Renal cortical epithelial cell (primary cell): ENCODE data around the gene PIK3R1. TPM values are rescaled to one million over a fixed set of nuclear protein-coding genes. Genes with fewer than 3 reads are reported as not detected.

Source experiments
- DNase-seq: peaks from one replicate; pipeline ENCODE4 v3.0.0-alpha.2; 2011; ENCODE audit warnings: low read depth
- total RNA-seq: library from RNA; depleted of rRNA; stranded (reverse); fragments of >200 nt; gene quantifications from 2 replicates; pipeline ENCODE4 v1.2.3, GENCODE V29; 2014

Gene PIK3R1
- total RNA-seq: 29.0 and 76.5 TPM in 2 replicates

- peak; percentile 77 for DNase-seq
Measured at GRCh38 chr5:68215208-68215897, at the start of gene PIK3R1. TSS of gene PIK3R1 (plus strand) at chr5:68215756. CDS start at chr5:68226676, 10,920 bp downstream.

DNA sequence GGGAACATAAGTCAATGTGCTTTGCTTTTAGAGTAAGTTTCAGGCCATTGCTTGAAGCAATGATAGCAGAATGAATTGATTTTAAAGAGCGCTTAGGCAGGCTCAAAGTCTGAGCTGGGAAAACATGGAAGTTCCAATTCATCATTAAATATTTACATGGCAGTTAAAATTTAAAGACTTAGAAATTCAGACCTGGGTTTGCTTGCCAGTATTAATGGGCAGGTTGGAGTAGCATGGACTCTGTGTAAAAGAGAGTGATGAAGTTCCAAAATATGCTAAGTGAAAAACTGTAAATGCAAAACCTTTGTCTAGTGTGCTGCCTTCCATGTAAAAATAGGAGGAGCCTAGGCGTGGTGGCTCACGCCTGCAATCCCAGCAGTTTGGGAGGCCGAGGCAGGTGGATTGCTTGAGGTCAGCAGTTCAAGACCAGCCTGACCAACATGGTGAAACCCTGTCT, 48.3 kb upstream of the PIK3R1 start:
- no peak for DNase-seq

GRCh38 chr5:68169903-68170302, 45.7 kb upstream of the PIK3R1 start:
- DNase-seq: no peak

DNA sequence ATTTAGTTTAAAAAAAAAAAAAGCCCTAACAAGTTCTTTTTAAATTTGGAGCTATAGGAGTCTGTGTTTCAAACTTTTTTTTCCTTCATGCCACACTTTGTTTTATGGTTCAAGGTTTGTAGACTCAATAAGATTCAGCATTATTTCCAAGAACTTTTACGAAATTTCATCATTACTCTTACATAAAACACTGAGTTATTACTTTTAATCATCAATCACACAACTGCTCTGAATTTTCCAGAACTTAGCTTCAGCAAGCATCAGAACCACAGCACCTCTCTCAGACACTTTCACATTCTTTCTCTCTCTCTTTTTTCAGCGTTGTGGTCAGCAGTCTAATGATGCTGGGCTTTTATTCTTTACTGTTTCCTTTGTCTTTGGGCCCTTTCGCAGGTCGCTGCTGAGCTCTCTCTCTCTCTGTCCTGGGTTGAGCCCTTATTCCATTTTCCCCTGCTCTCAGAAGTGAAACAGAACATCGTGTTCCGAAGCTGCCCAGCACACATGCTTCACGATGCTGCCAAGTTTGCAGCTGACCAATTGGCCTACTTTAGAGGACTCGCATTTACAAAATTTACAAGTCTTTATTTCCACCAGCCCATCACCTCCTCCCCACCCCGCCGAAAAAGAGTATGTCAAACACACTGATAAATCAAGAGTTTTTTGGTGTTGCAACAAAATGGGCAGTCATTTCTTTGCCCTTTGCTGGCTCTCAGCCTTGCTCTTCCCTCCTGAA, 44.6 kb upstream of the PIK3R1 start:
- DNase-seq: peak; percentile 45

DNA sequence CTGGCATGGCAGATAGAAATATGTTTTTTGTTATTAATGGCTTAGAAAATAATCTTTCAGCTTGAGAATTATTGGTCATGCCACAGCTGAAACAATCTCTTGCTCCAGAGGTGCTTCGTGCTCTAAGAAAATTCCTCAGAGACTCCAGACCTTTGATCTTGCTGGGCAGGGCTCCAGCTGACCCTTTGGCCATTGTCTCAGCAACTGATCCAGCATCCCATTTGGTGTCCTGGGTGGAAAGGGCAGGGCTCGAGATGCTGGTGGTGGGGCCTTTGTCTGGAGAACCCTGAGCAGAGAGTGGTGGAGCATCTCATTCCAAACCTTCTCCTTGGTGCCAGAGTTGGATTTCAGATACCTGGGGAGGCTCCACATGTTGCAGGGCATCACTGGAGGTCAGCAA, 43.2 kb upstream of the PIK3R1 start:
- no peak for DNase-seq

- DNase-seq: no peak
Measured at GRCh38 chr5:68173007-68173406, 42.5 kb upstream of the PIK3R1 start.

DNA sequence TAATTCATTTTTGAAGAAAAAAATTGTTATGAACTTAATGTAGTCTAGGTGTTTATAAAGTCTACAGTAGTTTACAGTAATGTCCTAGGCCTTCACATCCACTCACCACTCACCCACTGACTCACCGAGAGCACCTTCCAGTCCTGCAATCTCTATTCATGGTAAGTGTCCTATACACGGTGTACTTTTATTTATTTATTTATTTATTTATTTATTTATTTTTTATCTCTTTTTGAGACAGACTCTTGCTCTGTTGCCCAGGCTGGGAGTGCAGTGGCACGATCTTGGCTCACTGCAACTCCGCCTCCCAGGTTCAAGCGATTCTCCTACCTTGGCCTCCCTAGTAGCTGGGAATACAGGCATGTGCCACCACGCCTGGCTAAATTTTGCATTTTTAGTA, 39.3 kb upstream of the PIK3R1 start:
- DNase-seq: no peak

DNA sequence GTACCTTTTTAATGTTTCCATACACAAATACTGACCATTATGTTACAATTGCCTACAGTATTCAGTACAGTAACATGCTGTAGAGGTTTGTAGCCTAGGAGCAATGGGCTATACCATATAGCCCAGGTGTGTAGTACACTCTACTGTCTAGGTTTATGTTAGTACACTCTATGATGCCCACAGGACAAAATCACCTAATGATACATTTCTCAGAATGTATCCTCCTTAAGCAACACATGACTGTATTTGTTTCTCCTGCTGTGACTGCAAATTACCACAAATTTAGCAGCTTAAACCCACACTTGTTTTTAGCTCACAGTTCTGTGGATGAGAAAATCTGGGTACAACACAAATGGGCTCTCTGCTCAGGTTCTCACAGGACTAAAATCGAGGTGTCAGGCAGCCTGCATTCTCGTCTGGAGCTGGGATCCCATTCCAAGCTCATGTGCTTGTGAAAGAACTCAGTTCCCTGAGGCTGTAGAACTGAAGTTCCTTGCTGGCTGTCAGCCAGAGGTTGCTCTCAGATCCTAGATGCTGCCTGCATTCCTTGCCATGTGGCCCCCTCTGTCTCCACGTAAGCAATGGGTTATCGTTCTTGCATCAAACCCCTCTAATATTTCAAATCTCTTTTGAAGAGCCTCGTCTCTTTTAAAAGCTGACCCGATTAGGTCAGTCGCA, 38.6 kb upstream of the PIK3R1 start:
- no peak for DNase-seq

GRCh38 chr5:68177676-68178075, 37.9 kb upstream of the PIK3R1 start:
- DNase-seq: no peak

DNA sequence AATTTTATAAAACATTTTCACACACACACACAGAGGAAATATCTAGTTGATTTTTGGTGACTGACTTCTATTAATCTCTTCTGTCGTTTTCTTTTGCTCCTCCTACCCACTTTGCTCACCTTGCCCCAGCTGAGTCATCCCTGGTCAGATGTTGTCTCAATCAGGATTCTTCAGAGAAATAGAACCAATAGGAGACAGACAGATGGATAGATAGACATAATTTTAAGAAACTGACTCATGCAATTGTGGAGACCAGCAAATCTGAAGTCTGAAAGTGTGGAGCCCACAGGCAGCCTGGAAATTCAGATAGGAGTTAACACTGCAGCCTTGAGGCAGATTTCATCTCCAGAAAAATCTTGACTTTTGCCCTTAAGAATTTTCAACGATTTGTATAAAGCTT, 37.0 kb upstream of the PIK3R1 start:
- DNase-seq: peak; percentile 56

DNA sequence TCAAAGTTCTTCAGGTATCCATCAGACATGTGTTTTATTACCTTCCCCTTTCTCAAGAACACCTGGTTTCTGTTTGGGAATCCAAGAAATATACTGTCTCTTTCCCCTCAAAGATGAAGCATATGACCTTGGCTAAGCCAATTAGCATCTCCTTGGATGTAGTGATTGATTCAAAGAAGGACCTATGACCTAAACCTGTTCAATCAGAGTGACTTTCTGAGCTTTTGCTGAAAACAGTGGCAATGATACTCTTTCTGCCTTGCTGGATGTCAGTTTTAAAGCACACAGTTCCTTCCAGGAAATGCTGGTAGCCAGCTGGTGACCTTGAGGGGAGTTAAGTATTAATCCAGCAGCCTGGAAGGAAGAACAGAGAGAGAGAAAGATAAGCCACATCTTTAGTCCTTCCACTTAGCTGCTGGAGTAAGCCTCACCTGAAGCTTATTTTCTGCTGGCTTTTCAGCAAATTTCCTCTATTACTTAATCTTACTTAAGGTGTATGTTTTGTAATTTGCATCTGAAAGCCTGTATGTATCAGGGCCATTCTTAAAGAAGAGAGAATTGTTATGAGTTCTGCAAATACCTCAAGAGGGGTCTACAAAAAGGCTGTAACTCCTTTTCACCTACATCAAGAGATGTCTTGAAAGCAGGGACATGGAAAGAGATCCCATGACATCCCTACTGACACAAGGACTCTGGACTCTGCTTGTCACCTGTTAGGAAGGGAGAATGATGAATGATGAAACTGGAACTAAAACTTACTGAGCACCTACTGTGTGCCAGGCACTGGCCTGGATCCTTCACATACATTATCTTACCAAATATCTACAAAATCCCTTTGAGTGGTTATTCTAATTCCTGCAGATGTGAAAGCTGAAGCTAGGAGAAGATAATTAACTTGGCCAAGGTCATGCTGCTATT, 35.2 kb upstream of the PIK3R1 start:
- no peak for DNase-seq

DNA sequence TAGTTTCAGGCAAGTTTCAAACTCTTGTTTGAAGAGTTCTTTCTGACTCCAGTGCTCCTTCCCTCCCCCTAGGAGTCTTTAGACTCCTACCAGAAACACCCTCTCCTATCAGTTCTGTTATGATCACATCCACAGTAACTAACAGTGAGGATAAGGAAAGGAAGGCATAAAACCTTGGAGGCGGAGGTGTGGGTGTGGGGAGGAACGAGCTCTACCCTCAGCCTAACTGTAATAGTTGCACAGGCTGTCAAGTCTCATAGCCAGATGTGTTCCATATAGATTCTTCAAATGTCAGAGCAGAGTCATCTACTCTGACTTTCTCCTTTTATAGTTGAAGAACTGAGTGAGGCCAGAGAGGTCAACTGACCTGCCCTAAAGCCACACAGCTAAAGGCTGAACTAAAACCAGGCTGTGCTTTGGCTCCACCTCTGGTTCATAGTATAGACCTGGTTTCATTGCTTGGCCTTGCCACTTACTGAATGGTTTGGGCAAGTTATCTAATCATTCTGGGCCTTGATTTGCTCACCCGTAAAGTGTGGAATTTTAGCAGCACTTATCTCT, 34.4 kb upstream of the PIK3R1 start:
- DNase-seq: no peak

DNA sequence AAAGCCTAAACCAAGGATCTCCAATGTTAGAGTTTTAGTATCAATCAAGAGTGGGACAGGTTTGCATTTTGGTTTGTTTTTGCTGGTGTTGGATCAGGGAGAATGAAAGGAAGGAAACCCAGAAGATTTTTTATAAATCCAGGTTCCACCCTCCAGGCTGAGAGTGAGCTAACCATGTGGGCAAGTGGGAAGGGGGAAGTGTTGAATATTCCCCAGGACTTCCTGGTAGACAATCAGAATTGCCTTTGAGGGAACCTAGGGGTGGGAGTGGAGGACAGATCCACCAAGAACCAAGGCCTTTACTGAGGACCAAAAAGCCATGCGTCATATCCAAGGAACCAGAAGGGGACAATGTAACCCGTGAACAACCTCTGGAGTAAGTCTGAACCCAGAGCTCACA, 33.5 kb upstream of the PIK3R1 start:
- DNase-seq: no peak

- no peak for DNase-seq
Measured at GRCh38 chr5:68182534-68182933, 33.0 kb upstream of the PIK3R1 start.

DNA sequence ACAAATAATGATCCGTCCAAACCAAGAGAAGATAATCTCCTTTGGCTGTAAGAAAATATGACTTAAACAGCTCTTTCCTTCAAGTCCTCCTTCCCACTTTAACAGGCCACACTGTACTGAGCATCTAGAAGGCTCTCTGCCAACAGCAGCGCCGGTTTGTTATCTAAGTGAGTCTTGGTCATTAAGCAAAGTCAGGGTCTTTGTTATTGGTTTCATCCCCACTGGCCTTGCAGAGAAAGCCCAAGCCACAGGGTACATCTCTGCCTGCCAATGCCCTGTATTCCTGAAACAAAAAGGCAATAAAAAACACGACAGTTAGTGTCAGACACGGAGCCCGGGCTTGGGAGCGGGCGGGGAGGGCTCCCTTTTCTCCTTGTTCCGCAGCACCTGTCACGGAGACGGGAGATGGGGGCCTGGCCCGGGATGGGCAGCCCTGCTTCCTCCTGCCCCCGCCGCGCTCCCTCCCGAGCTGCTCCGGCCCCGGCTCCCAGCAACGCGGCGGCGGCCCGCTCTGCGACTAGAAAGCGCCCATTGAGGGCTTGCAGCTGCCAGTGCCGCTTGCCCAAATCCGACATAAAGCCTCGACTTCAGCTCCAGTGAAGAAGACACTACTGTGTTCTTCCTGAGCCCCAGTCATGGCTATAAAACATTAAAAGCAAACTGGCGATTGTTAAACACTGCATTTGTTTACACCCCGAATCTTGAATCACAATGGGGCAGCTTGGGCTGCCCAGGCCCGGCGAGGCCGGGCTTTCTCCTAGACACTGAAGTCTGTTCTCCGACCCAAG, 28.1 kb upstream of the PIK3R1 start:
- peak; percentile 21 for DNase-seq

DNA sequence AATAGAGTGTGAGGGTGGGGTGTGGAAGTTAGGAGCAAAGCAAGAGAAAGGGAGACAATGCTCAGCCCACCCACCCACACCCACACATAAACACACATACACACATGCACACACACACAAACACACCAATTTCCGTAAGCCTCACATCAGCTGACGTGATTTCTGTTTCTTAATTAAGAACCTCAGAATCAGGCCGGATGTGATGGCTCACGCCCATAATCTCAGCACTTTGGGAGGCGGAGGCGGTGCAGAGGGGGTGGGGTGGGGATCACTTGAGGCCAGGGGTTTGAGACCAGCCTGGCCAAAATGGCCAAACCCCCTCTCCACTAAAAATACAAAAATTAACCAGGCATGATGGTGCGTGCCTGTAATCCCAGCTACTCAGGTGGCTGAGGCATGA, 26.4 kb upstream of the PIK3R1 start:
- DNase-seq: no peak

DNA sequence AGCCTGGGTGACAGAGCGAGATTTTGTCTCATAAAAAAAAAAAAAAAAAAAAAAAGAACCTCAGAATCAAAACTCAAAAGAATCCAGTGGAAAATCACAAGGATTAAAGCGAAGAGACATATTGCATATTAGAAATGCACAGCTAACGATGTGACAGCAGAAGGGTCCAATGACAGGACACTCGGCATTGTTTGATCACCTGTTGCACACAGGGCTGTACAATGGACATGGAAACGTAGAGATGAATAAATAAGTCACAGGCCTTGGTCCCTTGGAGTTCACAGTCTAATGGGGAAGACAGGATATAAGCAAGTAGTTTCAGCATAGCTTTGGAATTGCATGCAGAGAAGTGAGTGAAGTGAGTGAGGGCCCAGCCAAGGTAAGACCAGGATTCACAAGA, 25.9 kb upstream of the PIK3R1 start:
- DNase-seq: no peak

DNA sequence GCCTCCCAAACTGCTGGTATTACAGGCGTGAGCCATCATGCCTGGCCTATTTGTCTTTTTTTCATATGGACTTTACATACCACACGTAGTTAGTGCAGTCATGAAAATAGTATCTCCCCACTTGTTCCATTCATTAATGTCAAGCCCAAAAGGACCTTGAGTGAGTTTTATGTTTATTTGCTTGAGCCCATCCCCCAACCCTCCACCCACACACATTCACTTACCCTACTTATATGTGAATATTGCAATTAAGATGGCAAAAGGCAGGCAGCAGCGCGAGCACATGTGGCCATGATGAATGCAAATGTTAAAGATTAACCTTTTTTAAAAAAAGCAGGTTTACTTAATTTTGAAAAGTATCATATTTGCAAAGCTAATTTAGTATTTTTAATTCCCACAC, 24.9 kb upstream of the PIK3R1 start:
- peak; percentile 24 for DNase-seq

DNA sequence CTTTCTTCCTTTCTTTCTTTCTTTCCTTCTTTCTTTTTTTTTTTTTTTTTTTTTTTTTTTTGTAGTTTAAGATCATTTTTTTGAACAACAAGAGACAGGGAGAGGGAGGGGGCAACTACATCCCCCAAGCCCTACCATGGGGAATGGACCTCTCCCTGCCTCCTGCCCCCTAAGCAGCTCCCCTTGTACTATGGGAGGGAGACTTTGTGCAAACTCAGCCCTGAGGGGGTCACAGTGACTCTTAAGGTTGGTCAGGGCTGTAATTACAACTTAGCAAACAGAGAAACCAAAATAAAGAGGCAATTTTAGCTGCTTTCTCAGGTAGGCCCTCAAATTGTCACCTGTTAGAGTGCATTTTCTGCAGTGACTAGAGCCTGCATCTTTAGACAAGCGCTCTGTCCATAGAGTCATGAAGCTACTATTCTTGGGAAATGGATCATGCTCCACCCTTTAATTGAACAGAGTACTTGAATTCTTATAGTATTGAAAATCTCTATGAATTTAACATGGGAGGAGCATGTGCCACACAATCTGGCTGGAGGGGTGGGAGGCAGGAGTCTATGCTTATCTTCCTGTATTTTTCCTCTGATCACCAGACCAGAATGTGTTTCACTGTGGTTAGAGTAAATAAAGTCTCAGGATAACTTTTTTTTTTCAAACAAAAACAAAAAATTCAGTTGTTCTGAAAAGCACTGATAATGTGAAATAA, 24.3 kb upstream of the PIK3R1 start:
- DNase-seq: no peak

DNA sequence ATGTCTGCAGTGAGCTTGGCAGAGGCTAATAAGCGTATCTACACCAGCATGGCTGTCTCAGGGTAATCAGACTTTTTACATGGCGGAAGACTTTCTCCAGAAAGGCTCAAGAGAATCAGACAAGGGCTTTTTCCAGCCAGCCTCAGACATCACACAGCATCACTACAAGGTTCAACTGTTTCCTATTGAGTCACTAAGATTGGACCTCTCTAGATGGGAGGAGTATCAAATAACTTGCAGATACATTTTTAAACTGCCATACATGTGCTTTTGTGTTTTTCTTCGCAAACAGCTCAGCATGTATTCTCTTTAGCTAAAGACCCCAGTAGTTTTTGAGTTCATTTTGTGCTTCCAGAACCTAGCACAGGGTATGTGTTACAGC, 22.9 kb upstream of the PIK3R1 start:
- no peak for DNase-seq
